H9 (cell line): ENCODE results near the gene RFWD3. TPM values are rescaled to one million over a fixed set of nuclear protein-coding genes. Genes with fewer than 3 reads are reported as not detected.

Experiments
- DNase-seq: peaks from one replicate; pipeline ENCODE4 v3.0.0-alpha.2; 2017
- H2AFZ ChIP-seq: one replicate; pipeline ENCODE4 v1.6.1; 2013; ENCODE audit warnings: mild to moderate bottlenecking, low read length, control low read depth, moderate library complexity
- H2AK5ac ChIP-seq: 2 replicates; pipeline ENCODE4 v1.6.1; 2013; ENCODE audit warnings: low read length, control low read depth, mixed read lengths; ENCODE audit not compliant: insufficient read length
- H2BK120ac ChIP-seq: one replicate; pipeline ENCODE4 v1.6.1; 2013; ENCODE audit warnings: low read depth, mild to moderate bottlenecking, low read length, control low read depth, inconsistent platforms; ENCODE audit not compliant: poor library complexity, severe bottlenecking
- H2BK12ac ChIP-seq: 2 replicates; pipeline ENCODE4 v1.6.1; 2013; ENCODE audit warnings: low read length, control low read depth, mixed read lengths, low read depth; ENCODE audit not compliant: insufficient read length
- H2BK15ac ChIP-seq: 2 replicates; pipeline ENCODE4 v1.6.1; 2013; ENCODE audit warnings: low read depth, low read length, control low read depth
- H2BK20ac ChIP-seq: one replicate; pipeline ENCODE4 v1.6.1; 2013; ENCODE audit warnings: low read depth, mild to moderate bottlenecking, low read length, control low read depth, inconsistent platforms; ENCODE audit not compliant: poor library complexity, severe bottlenecking
- H2BK5ac ChIP-seq: 2 replicates; pipeline ENCODE4 v1.6.1; 2013; ENCODE audit warnings: low read length, control low read depth, mixed read lengths; ENCODE audit not compliant: insufficient read length
- H3K14ac ChIP-seq: 2 replicates; pipeline ENCODE4 v1.6.1; 2013; ENCODE audit warnings: low read length, control low read depth; ENCODE audit not compliant: insufficient read depth
- H3K18ac ChIP-seq: 2 replicates; pipeline ENCODE4 v1.6.1; 2013; ENCODE audit warnings: low read depth, mild to moderate bottlenecking, mixed read lengths, low read length, control low read depth; ENCODE audit not compliant: insufficient read length
- H3K23ac ChIP-seq: 2 replicates; pipeline ENCODE4 v1.6.1; 2013; ENCODE audit warnings: low read length, control low read depth, mixed read lengths, low read depth; ENCODE audit not compliant: insufficient read length
- H3K23me2 ChIP-seq: 2 replicates; pipeline ENCODE4 v1.6.1; 2013; ENCODE audit warnings: low read depth, mild to moderate bottlenecking, mixed read lengths, low read length, control low read depth; ENCODE audit not compliant: insufficient read length, poor library complexity, severe bottlenecking
- H3K27ac ChIP-seq: 2 replicates; pipeline ENCODE4 v1.5.1; 2013; ENCODE audit warnings: low read length, control low read depth, mixed read lengths, low read depth; ENCODE audit not compliant: insufficient read length
- H3K27me3 ChIP-seq: 2 replicates; pipeline ENCODE4 v1.6.1; 2013; ENCODE audit warnings: low read length, control low read depth, inconsistent platforms; ENCODE audit not compliant: insufficient read depth
- H3K4ac ChIP-seq: 2 replicates; pipeline ENCODE4 v1.6.1; 2013; ENCODE audit warnings: low read depth, mild to moderate bottlenecking, control low read depth, inconsistent platforms, low read length, moderate library complexity
- H3K4me1 ChIP-seq: 2 replicates; pipeline ENCODE4 v1.6.1; 2013; ENCODE audit warnings: low read length, control low read depth, inconsistent platforms; ENCODE audit not compliant: insufficient read depth
- H3K4me2 ChIP-seq: 2 replicates; pipeline ENCODE4 v1.6.1; 2013; ENCODE audit warnings: low read length, control low read depth, mixed read lengths; ENCODE audit not compliant: insufficient read length, insufficient read depth
- H3K56ac ChIP-seq: 2 replicates; pipeline ENCODE4 v1.6.1; 2013; ENCODE audit warnings: low read depth, mild to moderate bottlenecking, mixed read lengths, low read length, control low read depth; ENCODE audit not compliant: insufficient read length
- H3K79me1 ChIP-seq: 2 replicates; pipeline ENCODE4 v1.6.1; 2013; ENCODE audit warnings: low read depth, mild to moderate bottlenecking, moderate library complexity, low read length, control low read depth, inconsistent platforms; ENCODE audit not compliant: insufficient read depth, poor library complexity, severe bottlenecking
- H3K79me2 ChIP-seq: 2 replicates; pipeline ENCODE4 v1.6.1; 2013; ENCODE audit warnings: low read length, control low read depth, inconsistent platforms; ENCODE audit not compliant: insufficient read depth
- H3K9ac ChIP-seq: 2 replicates; pipeline ENCODE4 v1.6.1; 2013; ENCODE audit warnings: low read length, control low read depth, mixed read lengths; ENCODE audit not compliant: insufficient read length; ENCODE audit errors: extremely low read depth
- H3K9me3 ChIP-seq: one replicate; pipeline ENCODE4 v1.6.1; 2013; ENCODE audit warnings: low read depth, low read length, inconsistent platforms; ENCODE audit not compliant: control insufficient read depth
- H3T11ph ChIP-seq: one replicate; pipeline ENCODE4 v1.6.1; 2013; ENCODE audit warnings: mild to moderate bottlenecking, low read length, control low read depth, inconsistent platforms
- H4K20me1 ChIP-seq: one replicate; pipeline ENCODE4 v1.6.1; 2013; ENCODE audit not compliant: control insufficient read depth, insufficient read length, insufficient read depth
- H4K5ac ChIP-seq: 2 replicates; pipeline ENCODE4 v1.6.1; 2013; ENCODE audit warnings: low read depth, mild to moderate bottlenecking, mixed read lengths, low read length, control low read depth; ENCODE audit not compliant: insufficient read length
- H4K8ac ChIP-seq: replicated peaks from 2 replicates; pipeline ENCODE4 v1.6.1; 2013; ENCODE audit warnings: low read length, control low read depth, mixed read lengths, low read depth; ENCODE audit not compliant: insufficient read length
- H4K91ac ChIP-seq: 2 replicates; pipeline ENCODE4 v1.6.1; 2013; ENCODE audit warnings: low read depth, mild to moderate bottlenecking, moderate library complexity, mixed read lengths, low read length, control low read depth; ENCODE audit not compliant: insufficient read length
- H3K27ac Mint-ChIP-seq, 3 experiments: 2 replicates in 2 of 3; 3 replicates in 1 of 3; pipeline ENCODE4 v1.8.0; 2020 to 2021; ENCODE audit warnings: mixed read lengths in 3 of 3, mild to moderate bottlenecking in 1 of 3, moderate library complexity in 1 of 3
- H3K27me3 Mint-ChIP-seq: 2 replicates; pipeline ENCODE4 v1.8.0; 2021; ENCODE audit warnings: low read depth, mild to moderate bottlenecking, moderate library complexity, mixed read lengths
- H3K36me3 Mint-ChIP-seq, 3 experiments: 2 replicates in 2 of 3; 3 replicates in 1 of 3; pipeline ENCODE4 v1.8.0; 2020 to 2021; ENCODE audit warnings: low read depth in 3 of 3, mixed read lengths in 3 of 3; ENCODE audit not compliant: insufficient read depth in 1 of 3
- H3K4me1 Mint-ChIP-seq, 2 experiments: 2 replicates each; pipeline ENCODE4 v1.8.0; 2020; ENCODE audit warnings: mixed read lengths in 2 of 2
- H3K4me3 Mint-ChIP-seq, 2 experiments: 2 replicates in 1 of 2; 3 replicates in 1 of 2; pipeline ENCODE4 v1.8.0; 2020 to 2021; ENCODE audit warnings: mild to moderate bottlenecking in 2 of 2, mixed read lengths in 2 of 2, moderate library complexity in 1 of 2
- H3K9me3 Mint-ChIP-seq, 2 experiments: 2 replicates in 1 of 2; 3 replicates in 1 of 2; pipeline ENCODE4 v1.8.0; 2020; ENCODE audit warnings: mild to moderate bottlenecking in 2 of 2, mixed read lengths in 2 of 2, moderate library complexity in 1 of 2
- WGBS: extraction: QIAGEN DNeasy Blood & Tissue Kit; methylation state at CpG from one replicate; pipeline ENCODE4 v1.1.7; 2013; ENCODE audit warnings: missing lambda C conversion rate, low lambda C conversion rate, mixed read lengths; ENCODE audit not compliant: insufficient read length; ENCODE audit errors: extremely low coverage; 5-methylcytosine and 5-hydroxymethylcytosine counted together
- total RNA-seq: library from RNA; stranded (reverse); gene quantifications from 2 replicates; pipeline ENCODE4 v1.2.1, GENCODE V29; 2021
- TF ChIP-seq, protein P1 (sequence below): fragments of 200-600 bp; sonication (generic); conservative IDR thresholded peaks from 3 replicates; pipeline ENCODE4 v1.8.0; 2021; ENCODE audit warnings: antibody characterized with exemption, mild to moderate bottlenecking

Gene RFWD3
- total RNA-seq, 1 experiment from 2014 or later = 114 TPM

DNA sequence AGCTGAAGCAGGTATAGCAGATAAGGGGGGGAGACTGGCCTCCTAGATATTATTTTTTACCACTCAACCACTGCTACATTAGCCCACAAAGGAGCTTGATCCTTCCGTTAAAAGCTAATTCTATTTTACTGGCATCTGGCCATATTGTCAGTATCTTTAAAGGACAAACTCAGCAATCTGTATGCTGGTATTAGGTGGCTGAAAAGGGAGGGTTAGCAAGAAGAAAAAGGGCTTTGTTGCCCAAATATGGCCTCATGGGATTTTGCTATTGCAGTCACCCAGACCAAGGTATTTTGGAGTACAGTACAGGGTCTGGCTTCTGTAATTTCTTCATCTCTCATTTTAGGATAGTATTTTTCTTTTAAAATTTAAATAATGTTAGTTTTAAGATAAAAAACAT lies 14.4 kb downstream of the RFWD3 start:
- Histone ChIP-seq H3K56ac (no peak overlapping the region), H3K79me2 (peaks cover 10% of the 10 kb centered on the region)

More for the DNA sequence above, 14.4 kb downstream of the RFWD3 start:
- Histone ChIP-seq H2BK12ac (no peak overlapping the region), H3K4me1 (no peaks in the 10 kb centered on the region), H4K5ac (no peak overlapping the region), H3K4me2 (no peak overlapping the region), H3K79me1 (peaks cover 11% of the 10 kb centered on the region), H2BK120ac (no peak overlapping the region), H2BK5ac (no peak overlapping the region), H4K20me1 (no peaks in the 10 kb centered on the region), H3K14ac (no peak overlapping the region), H3K9ac (no peak overlapping the region), H3T11ph (no peak overlapping the region), H2AK5ac (no peak overlapping the region), H3K18ac (no peak overlapping the region), H3K27ac (no peak overlapping the region), H4K91ac (no peak overlapping the region), H2AFZ (no peak overlapping the region), H3K27me3 (no peaks in the 10 kb centered on the region), H3K4ac (no peak overlapping the region), H2BK15ac (no peak overlapping the region), H2BK20ac (no peak overlapping the region), H3K23me2 (no peaks in the 10 kb centered on the region), H3K9me3 (no peaks in the 10 kb centered on the region), H4K8ac (no peak overlapping the region), H3K23ac (no peak overlapping the region)
- Mint-ChIP-seq H3K9me3 (no peaks in the 10 kb centered on the region), H3K4me3 (no peak overlapping the region), H3K27ac (no peak overlapping the region), H3K36me3 (peaks cover 37 to 80% (median 66%) of the 10 kb centered on the region in 3 experiments; a peak in 6 of 7 replicates), H3K4me1 (no peaks in the 10 kb centered on the region; a peak in 1 of 4 replicates), H3K27me3 (no peaks in the 10 kb centered on the region)
- no CpG with 5 or more reads among the region's 1 CpG for WGBS
- no peak for DNase-seq
- TF ChIP-seq, protein P1, sequence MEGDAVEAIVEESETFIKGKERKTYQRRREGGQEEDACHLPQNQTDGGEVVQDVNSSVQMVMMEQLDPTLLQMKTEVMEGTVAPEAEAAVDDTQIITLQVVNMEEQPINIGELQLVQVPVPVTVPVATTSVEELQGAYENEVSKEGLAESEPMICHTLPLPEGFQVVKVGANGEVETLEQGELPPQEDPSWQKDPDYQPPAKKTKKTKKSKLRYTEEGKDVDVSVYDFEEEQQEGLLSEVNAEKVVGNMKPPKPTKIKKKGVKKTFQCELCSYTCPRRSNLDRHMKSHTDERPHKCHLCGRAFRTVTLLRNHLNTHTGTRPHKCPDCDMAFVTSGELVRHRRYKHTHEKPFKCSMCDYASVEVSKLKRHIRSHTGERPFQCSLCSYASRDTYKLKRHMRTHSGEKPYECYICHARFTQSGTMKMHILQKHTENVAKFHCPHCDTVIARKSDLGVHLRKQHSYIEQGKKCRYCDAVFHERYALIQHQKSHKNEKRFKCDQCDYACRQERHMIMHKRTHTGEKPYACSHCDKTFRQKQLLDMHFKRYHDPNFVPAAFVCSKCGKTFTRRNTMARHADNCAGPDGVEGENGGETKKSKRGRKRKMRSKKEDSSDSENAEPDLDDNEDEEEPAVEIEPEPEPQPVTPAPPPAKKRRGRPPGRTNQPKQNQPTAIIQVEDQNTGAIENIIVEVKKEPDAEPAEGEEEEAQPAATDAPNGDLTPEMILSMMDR = no peak
